Measurements from ENCODE around the gene AFDN. TPM values are rescaled to one million over a fixed set of nuclear protein-coding genes. Genes with fewer than 3 reads are reported as not detected.

Gene AFDN
- total RNA-seq, 1 donor from 2014 or later, result 102 TPM

DNA sequence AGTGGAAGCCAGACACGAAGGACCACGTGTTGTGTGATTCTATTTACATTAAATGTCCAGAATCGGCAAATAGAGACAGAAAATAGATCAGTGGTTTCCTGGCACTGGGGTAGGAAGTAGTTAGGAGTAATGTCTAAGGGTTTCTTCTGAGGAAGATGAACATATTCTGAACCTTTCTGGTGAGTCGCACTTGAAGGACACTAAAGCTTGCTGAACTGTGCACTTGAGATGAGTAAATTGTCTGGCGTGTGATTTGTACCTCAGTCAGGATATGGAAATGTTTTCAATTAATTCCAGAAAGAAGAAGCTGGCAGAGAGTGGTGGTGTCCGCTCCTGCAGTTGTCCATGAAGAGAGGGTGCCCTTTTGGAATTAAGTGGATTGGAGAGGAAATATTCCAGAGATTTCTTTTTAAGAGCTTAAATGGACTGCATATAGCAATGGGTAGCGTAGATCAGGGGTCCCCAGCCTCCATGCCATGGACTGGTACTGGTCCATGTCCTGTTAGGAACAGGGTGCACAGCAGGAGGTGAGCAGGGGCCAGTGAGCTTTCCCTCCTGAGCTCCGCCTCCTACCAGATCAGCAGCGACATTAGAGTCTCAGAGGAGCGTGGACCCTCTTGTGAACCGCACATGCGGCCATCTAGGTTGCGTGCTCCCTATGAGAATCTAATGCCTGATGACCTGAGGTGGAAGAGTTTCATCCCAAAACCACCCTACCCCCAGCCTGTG is 158.3 kb downstream of the AFDN start:
- Mint-ChIP-seq H3K4me3 (ENCODE audit: unreplicated experiment) (no peak overlapping the region), H3K9me3 (ENCODE audit: unreplicated experiment) (peaks cover 4% of the 10 kb centered on the region), H3K27ac (ENCODE audit: unreplicated experiment) (no peak overlapping the region), H3K27me3 (ENCODE audit: low read depth, unreplicated experiment) (peaks cover 2% of the 10 kb centered on the region), H3K36me3 (ENCODE audit: low read depth, unreplicated experiment) (peaks cover 4% of the 10 kb centered on the region), H3K4me1 (ENCODE audit: low read depth, unreplicated experiment) (peaks cover 13% of the 10 kb centered on the region)
- Histone ChIP-seq H3K36me3 (ENCODE audit: insufficient read depth, low read length) (no peaks in the 10 kb centered on the region), H3K4me1 (ENCODE audit: insufficient read depth, low read length) (no peaks in the 10 kb centered on the region), H3K27me3 (ENCODE audit: insufficient read depth, low read length) (no peaks in the 10 kb centered on the region), H4K20me1 (ENCODE audit: insufficient read depth, low read length) (no peaks in the 10 kb centered on the region), H3K9ac (ENCODE audit: low read length) (no peak overlapping the region), H3K9me3 (ENCODE audit: insufficient read depth, low read depth, low read length) (no peaks in the 10 kb centered on the region), H2AFZ (ENCODE audit: low read depth, low read length) (no peak overlapping the region), H3K79me2 (ENCODE audit: insufficient read depth, low read length) (no peaks in the 10 kb centered on the region), H3K27ac (ENCODE audit: low read depth, low read length) (no peak overlapping the region), H3K4me3 (ENCODE audit: insufficient read depth, low read depth, low read length) (no peak overlapping the region), H3K4me2 (ENCODE audit: low read length) (no peak overlapping the region)
- DNase-seq (ENCODE audit: low read depth) (no peak), FAIRE-seq (no peak)
- TF ChIP-seq CTCF (IDR thresholded peaks at IDR 0.05; ENCODE audit: insufficient read depth, low read depth, low read length), result no peak
- TF ChIP-seq EZH2 (IDR thresholded peaks at IDR 0.05; ENCODE audit: insufficient read depth, low read length), result no peak

- H3K9ac ChIP-seq (ENCODE audit: low read length), result no peak overlapping the region
- H3K27me3 ChIP-seq (ENCODE audit: insufficient read depth, low read length), result no peaks in the 10 kb centered on the region
- H3K79me2 ChIP-seq (ENCODE audit: insufficient read depth, low read length), result no peaks in the 10 kb centered on the region
- no peaks in the 10 kb centered on the region for H4K20me1 ChIP-seq (ENCODE audit: insufficient read depth, low read length)
- no peak overlapping the region for H3K27ac ChIP-seq (ENCODE audit: low read depth, low read length)
- FAIRE-seq, result no peak
- H3K4me3 Mint-ChIP-seq (ENCODE audit: unreplicated experiment), result no peak overlapping the region
- no peak overlapping the region for H3K4me3 ChIP-seq (ENCODE audit: insufficient read depth, low read depth, low read length)
- no peak overlapping the region for H2AFZ ChIP-seq (ENCODE audit: low read depth, low read length)
- H3K9me3 Mint-ChIP-seq (ENCODE audit: unreplicated experiment), result peaks cover 4% of the 10 kb centered on the region
- H3K27ac Mint-ChIP-seq (ENCODE audit: unreplicated experiment), result no peak overlapping the region
- peaks cover 7% of the 10 kb centered on the region for H3K4me1 Mint-ChIP-seq (ENCODE audit: low read depth, unreplicated experiment)
- H3K4me1 ChIP-seq (ENCODE audit: insufficient read depth, low read length), result no peaks in the 10 kb centered on the region
- DNase-seq (ENCODE audit: low read depth), result no peak
- H3K36me3 ChIP-seq (ENCODE audit: insufficient read depth, low read length), result no peaks in the 10 kb centered on the region
- peaks cover 2% of the 10 kb centered on the region for H3K27me3 Mint-ChIP-seq (ENCODE audit: low read depth, unreplicated experiment)
- TF ChIP-seq CTCF (IDR thresholded peaks at IDR 0.05; ENCODE audit: insufficient read depth, low read depth, low read length) (no peak), EZH2 (IDR thresholded peaks at IDR 0.05; ENCODE audit: insufficient read depth, low read length) (no peak)
- peaks cover 4% of the 10 kb centered on the region for H3K36me3 Mint-ChIP-seq (ENCODE audit: low read depth, unreplicated experiment)
- H3K9me3 ChIP-seq (ENCODE audit: insufficient read depth, low read depth, low read length), result no peaks in the 10 kb centered on the region
- no peak overlapping the region for H3K4me2 ChIP-seq (ENCODE audit: low read length)
These were observed 159.3 kb downstream of the AFDN start for GRCh38 chr6:167985911-167986595.

Data from astrocyte (in vitro differentiated cells and primary cell).